Kidney epithelial cell (primary cell): Measurements from ENCODE around the gene BBS7. TPM values are rescaled to one million over a fixed set of nuclear protein-coding genes. Genes with fewer than 3 reads are reported as not detected.

Experiments used
- DNase-seq: peaks from one replicate; pipeline ENCODE4 v3.0.0-alpha.2; 2010; ENCODE audit warnings: low read depth
- H3K27me3 ChIP-seq: 2 replicates; pipeline ENCODE4 v1.6.0; 2011; ENCODE audit warnings: low read length; ENCODE audit not compliant: control insufficient read depth, insufficient read depth
- H3K36me3 ChIP-seq: 2 replicates; pipeline ENCODE4 v1.5.1; 2011; ENCODE audit warnings: low read length; ENCODE audit not compliant: control insufficient read depth, insufficient read depth
- H3K4me3 ChIP-seq: 2 replicates; pipeline ENCODE4 v1.5.1; 2011; ENCODE audit warnings: low read depth, mild to moderate bottlenecking, control low read depth, low read length
- total RNA-seq: library from RNA; depleted of rRNA; stranded (reverse); fragments of >200 nt; gene quantifications from 2 replicates; pipeline ENCODE4 v1.2.3, GENCODE V29; 2015
- TF ChIP-seq, protein P1 (sequence below): IDR thresholded peaks from 2 replicates; pipeline ENCODE4 v1.5.1; 2011; ENCODE audit warnings: mild to moderate bottlenecking, moderate library complexity, low read length, control low read depth, inconsistent platforms; ENCODE audit not compliant: insufficient read depth, poor library complexity, severe bottlenecking

Gene BBS7
- total RNA-seq, 1 donor from 2014 or later: 31.5 TPM

DNA sequence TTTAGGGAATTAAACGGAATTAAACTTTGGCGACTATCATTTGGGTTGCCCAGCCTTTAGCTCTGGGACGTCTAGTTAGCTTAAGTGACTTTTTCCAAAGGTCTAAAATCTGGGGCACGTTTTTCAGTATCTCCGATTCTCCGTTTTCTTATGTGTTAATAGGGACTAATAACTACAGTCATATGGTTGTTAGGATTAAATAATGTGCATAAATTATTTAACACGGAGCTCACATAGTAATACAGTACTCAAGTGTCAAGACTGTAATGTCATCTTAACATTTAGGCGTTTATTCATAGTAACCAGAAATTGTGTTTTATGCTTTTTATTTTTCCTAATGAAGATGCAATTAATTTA lies 46.1 kb downstream of the BBS7 start:
- no peaks in the 10 kb centered on the region for H3K27me3 ChIP-seq
- H3K4me3 ChIP-seq: peak overlapping the region; percentile 77
- TF ChIP-seq, protein P1, sequence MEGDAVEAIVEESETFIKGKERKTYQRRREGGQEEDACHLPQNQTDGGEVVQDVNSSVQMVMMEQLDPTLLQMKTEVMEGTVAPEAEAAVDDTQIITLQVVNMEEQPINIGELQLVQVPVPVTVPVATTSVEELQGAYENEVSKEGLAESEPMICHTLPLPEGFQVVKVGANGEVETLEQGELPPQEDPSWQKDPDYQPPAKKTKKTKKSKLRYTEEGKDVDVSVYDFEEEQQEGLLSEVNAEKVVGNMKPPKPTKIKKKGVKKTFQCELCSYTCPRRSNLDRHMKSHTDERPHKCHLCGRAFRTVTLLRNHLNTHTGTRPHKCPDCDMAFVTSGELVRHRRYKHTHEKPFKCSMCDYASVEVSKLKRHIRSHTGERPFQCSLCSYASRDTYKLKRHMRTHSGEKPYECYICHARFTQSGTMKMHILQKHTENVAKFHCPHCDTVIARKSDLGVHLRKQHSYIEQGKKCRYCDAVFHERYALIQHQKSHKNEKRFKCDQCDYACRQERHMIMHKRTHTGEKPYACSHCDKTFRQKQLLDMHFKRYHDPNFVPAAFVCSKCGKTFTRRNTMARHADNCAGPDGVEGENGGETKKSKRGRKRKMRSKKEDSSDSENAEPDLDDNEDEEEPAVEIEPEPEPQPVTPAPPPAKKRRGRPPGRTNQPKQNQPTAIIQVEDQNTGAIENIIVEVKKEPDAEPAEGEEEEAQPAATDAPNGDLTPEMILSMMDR: no peak
- peaks cover 2% of the 10 kb centered on the region for H3K36me3 ChIP-seq
- DNase-seq: no peak

DNA sequence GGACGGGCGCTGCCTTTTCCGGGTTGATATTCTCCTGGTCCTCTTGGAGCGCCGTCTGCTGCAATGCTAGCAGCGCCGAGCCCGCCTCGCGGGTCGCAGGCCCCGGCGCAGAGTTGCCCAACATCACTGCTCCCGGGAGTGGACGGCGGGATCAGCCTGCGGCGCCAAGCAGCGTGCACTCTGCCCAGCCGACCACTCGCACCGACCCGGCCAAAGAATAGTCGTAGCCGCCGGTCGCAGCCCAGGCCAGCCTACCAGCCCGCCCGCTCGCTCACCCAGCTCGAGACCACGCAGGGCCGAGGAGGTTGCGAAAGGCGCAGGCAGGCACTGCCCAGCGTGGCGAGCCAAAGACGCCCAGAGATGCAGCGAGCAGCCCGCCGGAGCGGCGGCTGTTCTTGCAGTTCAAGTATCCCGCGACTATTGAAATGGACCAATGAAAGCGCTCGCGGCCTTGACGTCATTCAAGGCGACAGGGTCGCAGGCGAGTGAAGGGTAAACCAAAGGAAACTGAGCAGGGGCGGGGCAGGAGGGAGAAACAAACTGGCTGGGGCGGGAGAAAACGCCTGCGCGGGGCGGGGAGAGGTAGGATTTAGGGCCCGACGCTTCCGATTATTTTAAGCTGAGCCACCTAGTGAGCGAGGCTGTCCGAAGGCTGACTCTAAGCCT lies 46.6 kb downstream of the BBS7 start, which contains the start of gene CCNA2:
Gene CCNA2, minus strand, starts transcription at position 379 of the 666 bp plus-strand sequence. Its CDS starts 255 bp downstream, at position 124.
- peak; percentile 77 for DNase-seq
- peaks cover 2% of the 10 kb centered on the region for H3K36me3 ChIP-seq
- no peaks in the 10 kb centered on the region for H3K27me3 ChIP-seq
- TF ChIP-seq, protein P1: no peak
- H3K4me3 ChIP-seq: peak within 1 kb of the TSS; percentile 77

DNA sequence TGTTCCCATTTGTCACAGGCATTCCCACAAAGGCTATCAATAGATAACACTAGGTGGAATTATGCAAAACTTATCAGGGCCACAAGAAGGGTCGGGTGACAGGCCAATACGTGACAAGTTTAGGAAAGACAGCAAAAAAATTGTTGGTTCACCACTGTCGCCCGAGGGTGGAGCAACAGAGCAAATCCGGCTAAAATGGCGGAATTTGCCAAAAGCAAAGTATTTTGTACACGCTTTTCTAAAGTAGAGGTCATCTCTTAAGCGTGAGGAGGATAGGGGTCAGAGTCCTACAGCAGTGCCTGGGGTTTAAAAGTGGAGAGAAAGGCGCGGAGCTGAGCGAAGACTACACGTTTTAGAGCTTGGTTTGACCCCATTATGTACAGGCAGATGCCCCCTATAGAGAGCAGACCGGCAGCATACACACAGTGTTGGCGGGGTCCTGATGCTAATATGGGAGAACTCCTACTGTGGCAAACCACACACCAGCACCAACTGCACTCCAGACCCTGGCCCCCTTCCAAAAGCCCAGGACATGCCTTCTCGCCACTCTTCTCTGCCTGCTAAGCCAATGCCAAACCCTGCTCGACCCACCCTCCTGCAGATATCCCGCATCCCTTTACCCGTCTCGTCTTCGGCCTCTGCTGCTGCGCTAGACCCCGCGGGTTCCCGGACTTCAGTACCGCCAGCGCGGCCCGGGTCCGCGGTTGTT lies 47.3 kb downstream of the BBS7 start:
- DNase-seq: no peak
- Histone ChIP-seq H3K36me3 (peaks cover 2% of the 10 kb centered on the region), H3K27me3 (no peaks in the 10 kb centered on the region), H3K4me3 (peak overlapping the region; percentile 77)
- TF ChIP-seq, protein P1: no peak

DNA sequence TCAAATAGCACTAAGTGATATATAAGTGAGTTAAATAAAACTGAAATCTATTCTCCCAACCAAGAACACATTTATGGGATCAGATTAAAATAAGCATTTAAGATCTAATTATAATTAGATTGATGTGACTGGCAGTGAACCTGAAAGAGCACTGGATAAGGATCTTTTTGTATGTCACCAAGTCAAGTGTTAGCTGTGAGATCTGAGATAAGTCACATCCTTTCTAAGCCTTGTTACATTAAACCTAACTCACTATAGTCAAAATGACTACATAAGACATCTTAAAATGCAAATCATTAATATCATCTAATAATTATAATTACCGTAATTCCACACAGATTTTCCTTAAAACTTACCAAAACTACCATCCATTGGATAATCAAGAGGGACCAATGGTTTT lies 48.2 kb downstream of the BBS7 start:
- no peaks in the 10 kb centered on the region for H3K27me3 ChIP-seq
- DNase-seq: no peak
- TF ChIP-seq, protein P1: no peak
- peaks cover 2% of the 10 kb centered on the region for H3K36me3 ChIP-seq
- peak overlapping the region; percentile 77 for H3K4me3 ChIP-seq

DNA sequence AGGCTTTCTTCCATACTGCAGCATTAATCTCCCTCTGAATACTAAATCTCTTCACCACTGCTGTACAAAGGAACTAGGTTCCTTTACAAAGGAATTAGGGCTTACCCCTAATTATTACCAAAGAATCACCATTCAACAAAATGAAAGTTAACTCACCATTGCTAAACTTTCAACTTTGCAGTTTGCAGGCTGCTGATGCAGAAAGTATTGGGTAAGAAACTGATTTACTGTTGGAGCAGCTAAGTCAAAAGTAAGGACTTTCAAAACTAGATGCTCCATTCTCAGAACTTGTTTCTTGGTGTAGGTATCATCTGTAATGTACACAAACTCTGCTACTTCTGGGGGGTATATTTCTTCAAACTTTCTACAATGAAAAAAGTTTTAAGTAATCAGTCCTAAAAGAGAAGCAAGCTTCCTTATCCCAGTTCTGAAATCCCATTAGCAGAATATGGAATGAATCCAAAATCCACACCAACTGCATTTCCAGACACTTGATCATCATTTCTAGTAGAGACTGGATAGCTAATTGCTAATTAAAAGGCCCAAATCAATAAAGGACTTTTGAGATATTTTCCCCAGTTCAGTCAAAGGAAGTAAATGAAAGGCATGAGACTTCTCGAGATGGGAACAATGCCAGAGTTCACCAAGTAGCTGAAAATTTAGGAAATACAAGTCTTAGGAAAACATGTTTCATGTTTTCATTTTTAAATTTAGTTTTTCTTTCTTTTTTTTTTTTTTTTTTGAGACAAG lies 50.9 kb downstream of the BBS7 start:
- Histone ChIP-seq H3K4me3 (no peak overlapping the region), H3K27me3 (no peaks in the 10 kb centered on the region), H3K36me3 (peaks cover 2% of the 10 kb centered on the region)
- TF ChIP-seq, protein P1: no peak
- DNase-seq: no peak
